Measurements from ENCODE around the gene REG3A.

- no peak for TF ChIP-seq EZH2 (IDR thresholded peaks at IDR 0.05)
- no peak for TF ChIP-seq CTCF (IDR thresholded peaks at IDR 0.05)
- TF ChIP-seq EZH2phosphoT487 (IDR thresholded peaks at IDR 0.05) = no peak
Measured at GRCh38 chr2:79155826-79156476, 3.6 kb downstream of the REG3A start.
